H1 (cell line): ENCODE measurements around the gene DDC. TPM values are rescaled to one million over a fixed set of nuclear protein-coding genes. Genes with fewer than 3 reads are reported as not detected.

Experiments
- CHD2 ChIP-seq: IDR thresholded peaks from 2 replicates; pipeline ENCODE4 v1.6.1; 2012; ENCODE audit warnings: low read length, improper control_type of control experiment
- KDM1A ChIP-seq: fragments of 200-600, 300-600 bp; sonication (generic); IDR thresholded peaks from 2 replicates; pipeline ENCODE4 v1.7.1; 2016; ENCODE audit warnings: mild to moderate bottlenecking, low read length, borderline replicate concordance
- KDM4A ChIP-seq: IDR thresholded peaks from one replicate; pipeline ENCODE4 v1.7.1; 2012; ENCODE audit warnings: low read depth, mild to moderate bottlenecking, moderate library complexity, low read length, inconsistent platforms; ENCODE audit not compliant: severe bottlenecking
- TCF12 ChIP-seq: IDR thresholded peaks from 2 replicates; pipeline ENCODE4 v1.6.1; 2011; ENCODE audit warnings: low read depth, mild to moderate bottlenecking, low read length
- polyA plus RNA-seq, 7 experiments: library from polyadenylated mRNA; depleted of rRNA in 3 of 7; stranded (reverse) in 5 of 7; unstranded in 2 of 7; fragments of >200 nt in 5 of 7; fragments of 200-250 nt in 2 of 7; gene quantifications; 1 replicate in 5 of 7; 2 replicates in 1 of 7; 4 replicates in 1 of 7; pipeline versions ENCODE4 v1.2.1 to v1.2.3, GENCODE V29; 2011 to 2013; ENCODE audit warnings: missing spikeins in 2 of 7, mixed read lengths in 2 of 7
- total RNA-seq: library from RNA; stranded (reverse); fragmentation: NEBNext Ultra II Directional; extraction: Animal tissue kit (Norgen Biotek cat#: 25700); gene quantifications from 2 replicates; pipeline ENCODE4 v1.2.1, GENCODE V29; 2021
- TF ChIP-seq, protein P1 (sequence below): fragments of 300-600 bp; sonication (generic); IDR thresholded peaks from 2 replicates; pipeline ENCODE4 v1.7.1; 2012; ENCODE audit warnings: low read length, moderate library complexity, mild to moderate bottlenecking, inconsistent platforms; ENCODE audit not compliant: insufficient replicate concordance
- TF ChIP-seq, protein P2 (sequence below): IDR thresholded peaks from 2 replicates; pipeline ENCODE4 v1.6.1; 2012; ENCODE audit warnings: low read length, inconsistent platforms

The DDC gene
- total and polyA plus RNA-seq, 2 of the 8 experiments (the other 6 are each of a cell fraction or from before 2014, with no cell fraction given), result 0.05 TPM; not detected in 1

DNA sequence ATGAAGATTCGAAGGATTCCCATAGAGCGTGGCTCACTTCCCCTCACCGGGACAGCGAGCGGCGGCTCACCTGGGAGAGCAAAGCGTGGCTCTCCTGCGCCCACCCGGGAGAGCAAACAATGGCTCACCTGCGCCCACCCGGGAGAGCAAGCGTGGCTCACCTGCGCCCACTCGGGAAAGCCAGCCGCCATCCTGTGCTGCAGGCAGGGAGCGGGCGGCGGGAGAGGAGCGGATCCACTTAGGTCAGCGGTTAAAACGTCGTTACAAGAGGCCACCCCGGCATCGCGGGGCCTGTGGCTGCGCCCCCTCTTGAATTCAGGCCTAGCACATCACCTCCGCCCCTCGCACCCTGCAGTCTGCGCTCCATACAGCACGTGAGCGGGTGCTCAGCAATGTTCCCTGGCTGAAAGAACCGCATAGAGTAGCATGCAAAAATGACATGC, 114.6 kb downstream of the DDC start (continued):
- TF ChIP-seq TCF12 (no peak), KDM1A (no peak), KDM4A (no peak), CHD2 (no peak)
- TF ChIP-seq, protein P1, sequence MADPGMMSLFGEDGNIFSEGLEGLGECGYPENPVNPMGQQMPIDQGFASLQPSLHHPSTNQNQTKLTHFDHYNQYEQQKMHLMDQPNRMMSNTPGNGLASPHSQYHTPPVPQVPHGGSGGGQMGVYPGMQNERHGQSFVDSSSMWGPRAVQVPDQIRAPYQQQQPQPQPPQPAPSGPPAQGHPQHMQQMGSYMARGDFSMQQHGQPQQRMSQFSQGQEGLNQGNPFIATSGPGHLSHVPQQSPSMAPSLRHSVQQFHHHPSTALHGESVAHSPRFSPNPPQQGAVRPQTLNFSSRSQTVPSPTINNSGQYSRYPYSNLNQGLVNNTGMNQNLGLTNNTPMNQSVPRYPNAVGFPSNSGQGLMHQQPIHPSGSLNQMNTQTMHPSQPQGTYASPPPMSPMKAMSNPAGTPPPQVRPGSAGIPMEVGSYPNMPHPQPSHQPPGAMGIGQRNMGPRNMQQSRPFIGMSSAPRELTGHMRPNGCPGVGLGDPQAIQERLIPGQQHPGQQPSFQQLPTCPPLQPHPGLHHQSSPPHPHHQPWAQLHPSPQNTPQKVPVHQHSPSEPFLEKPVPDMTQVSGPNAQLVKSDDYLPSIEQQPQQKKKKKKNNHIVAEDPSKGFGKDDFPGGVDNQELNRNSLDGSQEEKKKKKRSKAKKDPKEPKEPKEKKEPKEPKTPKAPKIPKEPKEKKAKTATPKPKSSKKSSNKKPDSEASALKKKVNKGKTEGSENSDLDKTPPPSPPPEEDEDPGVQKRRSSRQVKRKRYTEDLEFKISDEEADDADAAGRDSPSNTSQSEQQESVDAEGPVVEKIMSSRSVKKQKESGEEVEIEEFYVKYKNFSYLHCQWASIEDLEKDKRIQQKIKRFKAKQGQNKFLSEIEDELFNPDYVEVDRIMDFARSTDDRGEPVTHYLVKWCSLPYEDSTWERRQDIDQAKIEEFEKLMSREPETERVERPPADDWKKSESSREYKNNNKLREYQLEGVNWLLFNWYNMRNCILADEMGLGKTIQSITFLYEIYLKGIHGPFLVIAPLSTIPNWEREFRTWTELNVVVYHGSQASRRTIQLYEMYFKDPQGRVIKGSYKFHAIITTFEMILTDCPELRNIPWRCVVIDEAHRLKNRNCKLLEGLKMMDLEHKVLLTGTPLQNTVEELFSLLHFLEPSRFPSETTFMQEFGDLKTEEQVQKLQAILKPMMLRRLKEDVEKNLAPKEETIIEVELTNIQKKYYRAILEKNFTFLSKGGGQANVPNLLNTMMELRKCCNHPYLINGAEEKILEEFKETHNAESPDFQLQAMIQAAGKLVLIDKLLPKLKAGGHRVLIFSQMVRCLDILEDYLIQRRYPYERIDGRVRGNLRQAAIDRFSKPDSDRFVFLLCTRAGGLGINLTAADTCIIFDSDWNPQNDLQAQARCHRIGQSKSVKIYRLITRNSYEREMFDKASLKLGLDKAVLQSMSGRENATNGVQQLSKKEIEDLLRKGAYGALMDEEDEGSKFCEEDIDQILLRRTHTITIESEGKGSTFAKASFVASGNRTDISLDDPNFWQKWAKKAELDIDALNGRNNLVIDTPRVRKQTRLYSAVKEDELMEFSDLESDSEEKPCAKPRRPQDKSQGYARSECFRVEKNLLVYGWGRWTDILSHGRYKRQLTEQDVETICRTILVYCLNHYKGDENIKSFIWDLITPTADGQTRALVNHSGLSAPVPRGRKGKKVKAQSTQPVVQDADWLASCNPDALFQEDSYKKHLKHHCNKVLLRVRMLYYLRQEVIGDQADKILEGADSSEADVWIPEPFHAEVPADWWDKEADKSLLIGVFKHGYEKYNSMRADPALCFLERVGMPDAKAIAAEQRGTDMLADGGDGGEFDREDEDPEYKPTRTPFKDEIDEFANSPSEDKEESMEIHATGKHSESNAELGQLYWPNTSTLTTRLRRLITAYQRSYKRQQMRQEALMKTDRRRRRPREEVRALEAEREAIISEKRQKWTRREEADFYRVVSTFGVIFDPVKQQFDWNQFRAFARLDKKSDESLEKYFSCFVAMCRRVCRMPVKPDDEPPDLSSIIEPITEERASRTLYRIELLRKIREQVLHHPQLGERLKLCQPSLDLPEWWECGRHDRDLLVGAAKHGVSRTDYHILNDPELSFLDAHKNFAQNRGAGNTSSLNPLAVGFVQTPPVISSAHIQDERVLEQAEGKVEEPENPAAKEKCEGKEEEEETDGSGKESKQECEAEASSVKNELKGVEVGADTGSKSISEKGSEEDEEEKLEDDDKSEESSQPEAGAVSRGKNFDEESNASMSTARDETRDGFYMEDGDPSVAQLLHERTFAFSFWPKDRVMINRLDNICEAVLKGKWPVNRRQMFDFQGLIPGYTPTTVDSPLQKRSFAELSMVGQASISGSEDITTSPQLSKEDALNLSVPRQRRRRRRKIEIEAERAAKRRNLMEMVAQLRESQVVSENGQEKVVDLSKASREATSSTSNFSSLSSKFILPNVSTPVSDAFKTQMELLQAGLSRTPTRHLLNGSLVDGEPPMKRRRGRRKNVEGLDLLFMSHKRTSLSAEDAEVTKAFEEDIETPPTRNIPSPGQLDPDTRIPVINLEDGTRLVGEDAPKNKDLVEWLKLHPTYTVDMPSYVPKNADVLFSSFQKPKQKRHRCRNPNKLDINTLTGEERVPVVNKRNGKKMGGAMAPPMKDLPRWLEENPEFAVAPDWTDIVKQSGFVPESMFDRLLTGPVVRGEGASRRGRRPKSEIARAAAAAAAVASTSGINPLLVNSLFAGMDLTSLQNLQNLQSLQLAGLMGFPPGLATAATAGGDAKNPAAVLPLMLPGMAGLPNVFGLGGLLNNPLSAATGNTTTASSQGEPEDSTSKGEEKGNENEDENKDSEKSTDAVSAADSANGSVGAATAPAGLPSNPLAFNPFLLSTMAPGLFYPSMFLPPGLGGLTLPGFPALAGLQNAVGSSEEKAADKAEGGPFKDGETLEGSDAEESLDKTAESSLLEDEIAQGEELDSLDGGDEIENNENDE, result no peak
- TF ChIP-seq, protein P2, sequence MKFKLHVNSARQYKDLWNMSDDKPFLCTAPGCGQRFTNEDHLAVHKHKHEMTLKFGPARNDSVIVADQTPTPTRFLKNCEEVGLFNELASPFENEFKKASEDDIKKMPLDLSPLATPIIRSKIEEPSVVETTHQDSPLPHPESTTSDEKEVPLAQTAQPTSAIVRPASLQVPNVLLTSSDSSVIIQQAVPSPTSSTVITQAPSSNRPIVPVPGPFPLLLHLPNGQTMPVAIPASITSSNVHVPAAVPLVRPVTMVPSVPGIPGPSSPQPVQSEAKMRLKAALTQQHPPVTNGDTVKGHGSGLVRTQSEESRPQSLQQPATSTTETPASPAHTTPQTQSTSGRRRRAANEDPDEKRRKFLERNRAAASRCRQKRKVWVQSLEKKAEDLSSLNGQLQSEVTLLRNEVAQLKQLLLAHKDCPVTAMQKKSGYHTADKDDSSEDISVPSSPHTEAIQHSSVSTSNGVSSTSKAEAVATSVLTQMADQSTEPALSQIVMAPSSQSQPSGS, result no peak
